ENCODE measurements around the gene HIGD1A. TPM values are rescaled to one million over a fixed set of nuclear protein-coding genes. Genes with fewer than 3 reads are reported as not detected.

Gene HIGD1A
- total and polyA plus RNA-seq, 8 donors: 14.6 to 56.6 (median 29.0) TPM

DNA sequence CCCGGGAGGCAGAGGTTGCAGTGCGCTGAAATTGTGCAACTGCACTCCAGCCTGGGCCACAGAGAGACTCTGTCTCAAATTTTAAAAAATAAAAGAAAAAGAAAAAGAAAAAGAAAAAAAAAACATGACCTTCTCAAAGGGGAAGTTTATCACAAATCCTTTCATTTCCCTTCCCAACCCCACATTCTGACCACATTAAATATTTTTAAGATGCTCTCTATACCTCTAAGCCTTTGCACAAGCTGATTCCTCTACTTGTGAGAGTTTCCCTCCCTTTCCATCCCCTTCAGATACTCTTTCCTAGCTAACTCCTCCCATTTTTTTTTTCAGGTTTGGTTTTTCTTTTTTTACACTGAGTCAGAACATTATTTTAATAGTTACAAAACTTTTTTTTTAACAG is 4.0 kb downstream of the HIGD1A start:
- WGBS, 2 donors: 75 to 94% methylated on average over 2 of the region's 2 CpGs
- H3K27me3 ChIP-seq: no peaks in the 10 kb centered on the region
- DNase-seq: no peak
- TF ChIP-seq, protein P1, sequence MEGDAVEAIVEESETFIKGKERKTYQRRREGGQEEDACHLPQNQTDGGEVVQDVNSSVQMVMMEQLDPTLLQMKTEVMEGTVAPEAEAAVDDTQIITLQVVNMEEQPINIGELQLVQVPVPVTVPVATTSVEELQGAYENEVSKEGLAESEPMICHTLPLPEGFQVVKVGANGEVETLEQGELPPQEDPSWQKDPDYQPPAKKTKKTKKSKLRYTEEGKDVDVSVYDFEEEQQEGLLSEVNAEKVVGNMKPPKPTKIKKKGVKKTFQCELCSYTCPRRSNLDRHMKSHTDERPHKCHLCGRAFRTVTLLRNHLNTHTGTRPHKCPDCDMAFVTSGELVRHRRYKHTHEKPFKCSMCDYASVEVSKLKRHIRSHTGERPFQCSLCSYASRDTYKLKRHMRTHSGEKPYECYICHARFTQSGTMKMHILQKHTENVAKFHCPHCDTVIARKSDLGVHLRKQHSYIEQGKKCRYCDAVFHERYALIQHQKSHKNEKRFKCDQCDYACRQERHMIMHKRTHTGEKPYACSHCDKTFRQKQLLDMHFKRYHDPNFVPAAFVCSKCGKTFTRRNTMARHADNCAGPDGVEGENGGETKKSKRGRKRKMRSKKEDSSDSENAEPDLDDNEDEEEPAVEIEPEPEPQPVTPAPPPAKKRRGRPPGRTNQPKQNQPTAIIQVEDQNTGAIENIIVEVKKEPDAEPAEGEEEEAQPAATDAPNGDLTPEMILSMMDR (IDR thresholded peaks at IDR 0.05): no peak
- no peaks in the 10 kb centered on the region for H3K36me3 ChIP-seq
- peaks cover 10 to 34% (median 31%) of the 10 kb centered on the region in 3 donors for H3K4me1 ChIP-seq
- no peak overlapping the region for H3K4me3 ChIP-seq
- intact Hi-C loops (cut with DNase I): no loop called here
- no peak overlapping the region for H3K27ac ChIP-seq
- no peaks in the 10 kb centered on the region for H3K9me3 ChIP-seq
- no peak for FAIRE-seq
- no peak for ATAC-seq

DNA sequence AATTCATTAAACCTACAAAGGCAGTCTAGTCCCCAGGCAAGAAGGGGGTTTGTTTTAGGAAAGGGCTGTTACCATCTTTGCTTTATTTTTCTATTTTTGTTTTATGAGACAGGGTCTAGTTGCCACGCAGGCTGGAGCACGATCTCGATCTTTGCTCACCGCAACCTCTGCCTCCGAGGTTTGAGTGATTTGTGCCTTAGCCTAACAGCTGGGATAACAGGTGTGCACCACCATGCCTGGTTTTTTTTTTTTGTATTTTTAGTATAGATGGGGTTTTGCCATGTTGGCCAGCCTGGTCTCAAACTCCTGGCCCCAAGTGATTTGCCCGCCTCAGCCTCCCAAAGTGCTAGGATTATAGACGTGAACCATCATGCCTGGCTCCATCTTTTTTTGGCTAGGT is 4.9 kb downstream of the HIGD1A start:
- 60 to 70% methylated on average over 7 of the region's 7 CpGs for WGBS, 2 donors
- H3K4me3 ChIP-seq: no peak overlapping the region
- no peaks in the 10 kb centered on the region for H3K36me3 ChIP-seq
- DNase-seq (no peak), FAIRE-seq (no peak), ATAC-seq (no peak)
- intact Hi-C loops (cut with DNase I): no loop called here
- TF ChIP-seq, protein P1 (IDR thresholded peaks at IDR 0.05): no peak
- H3K4me1 ChIP-seq: peaks cover 10 to 34% (median 31%) of the 10 kb centered on the region in 3 donors
- no peaks in the 10 kb centered on the region for H3K27me3 ChIP-seq
- H3K27ac ChIP-seq: no peak overlapping the region
- no peaks in the 10 kb centered on the region for H3K9me3 ChIP-seq

DNA sequence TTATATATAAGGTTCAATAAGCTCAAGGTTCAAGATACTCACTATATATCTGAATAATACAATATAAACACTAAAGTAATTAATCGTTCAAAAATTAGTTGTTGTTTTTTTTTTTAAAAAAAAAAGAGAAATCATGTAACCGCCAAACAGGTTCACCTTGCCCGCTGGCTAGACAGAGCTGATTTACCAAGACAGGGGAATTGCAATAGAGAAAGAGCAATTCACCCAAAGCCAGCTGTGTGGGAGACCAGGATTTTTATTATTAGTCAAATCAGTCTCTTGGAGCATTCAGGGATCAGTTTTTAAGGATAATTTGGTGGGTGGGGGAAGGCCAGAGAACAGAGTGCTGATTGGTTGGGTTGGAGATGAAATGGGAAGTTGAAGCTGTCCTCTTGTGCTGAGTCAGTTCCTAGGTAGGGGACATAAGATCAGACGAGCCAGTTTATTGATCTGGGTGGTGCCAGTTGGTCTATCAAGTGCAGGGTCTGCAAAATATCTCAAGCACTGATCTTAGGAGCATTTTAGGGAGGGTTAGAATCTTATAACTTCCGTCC is 7.9 kb downstream of the HIGD1A start:
- H3K9me3 ChIP-seq: no peaks in the 10 kb centered on the region
- FAIRE-seq (peak; percentile 49), DNase-seq (no peak), ATAC-seq (no peak)
- no peak overlapping the region for H3K27ac ChIP-seq
- no peaks in the 10 kb centered on the region for H3K27me3 ChIP-seq
- TF ChIP-seq, protein P1 (IDR thresholded peaks at IDR 0.05): no peak
- H3K4me3 ChIP-seq: no peak overlapping the region
- intact Hi-C loops (cut with DNase I): no loop called here
- H3K36me3 ChIP-seq: no peaks in the 10 kb centered on the region
- 84 to 85% methylated on average over 4 of the region's 5 CpGs for WGBS, 2 donors
- peaks cover 0 to 17% (median 17%) of the 10 kb centered on the region in 3 donors for H3K4me1 ChIP-seq

DNA sequence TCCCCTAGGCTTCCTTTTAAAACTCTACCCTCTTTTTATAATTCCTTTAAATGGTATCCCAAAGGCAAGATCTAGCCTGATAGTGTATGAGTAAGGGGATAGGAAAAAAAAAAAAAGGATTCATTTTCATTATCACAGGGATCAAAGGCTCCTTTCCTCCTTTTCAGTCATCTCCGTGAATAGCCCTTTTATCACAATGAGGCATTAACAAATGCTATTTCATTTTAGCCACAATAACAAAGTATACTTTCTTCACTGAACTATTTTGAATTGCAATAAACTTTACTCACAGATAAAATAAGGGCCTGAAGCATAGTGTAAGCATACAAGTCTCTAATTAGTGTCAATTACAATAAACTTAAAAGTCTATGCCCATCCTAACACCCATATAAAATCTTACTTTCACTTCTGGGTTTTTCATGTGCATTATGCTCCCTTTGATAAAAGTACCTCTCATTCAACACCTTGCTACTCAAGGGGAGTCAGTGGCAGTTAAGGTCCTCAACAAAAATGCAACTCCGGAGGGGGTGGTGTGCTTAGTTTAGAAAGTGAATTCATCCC is 8.6 kb downstream of the HIGD1A start:
- FAIRE-seq (no peak), DNase-seq (no peak), ATAC-seq (no peak)
- Histone ChIP-seq H3K27ac (no peak overlapping the region), H3K27me3 (no peaks in the 10 kb centered on the region), H3K36me3 (peaks cover 0 to 7% (median 0%) of the 10 kb centered on the region in 3 donors), H3K4me1 (peaks cover 0 to 10% (median 10%) of the 10 kb centered on the region in 3 donors), H3K9me3 (no peaks in the 10 kb centered on the region), H3K4me3 (no peak overlapping the region)
- 93 to 98% methylated on average over 2 of the region's 2 CpGs for WGBS, 2 donors
- TF ChIP-seq, protein P1 (IDR thresholded peaks at IDR 0.05): no peak
- intact Hi-C loops (cut with DNase I): no loop called here

DNA sequence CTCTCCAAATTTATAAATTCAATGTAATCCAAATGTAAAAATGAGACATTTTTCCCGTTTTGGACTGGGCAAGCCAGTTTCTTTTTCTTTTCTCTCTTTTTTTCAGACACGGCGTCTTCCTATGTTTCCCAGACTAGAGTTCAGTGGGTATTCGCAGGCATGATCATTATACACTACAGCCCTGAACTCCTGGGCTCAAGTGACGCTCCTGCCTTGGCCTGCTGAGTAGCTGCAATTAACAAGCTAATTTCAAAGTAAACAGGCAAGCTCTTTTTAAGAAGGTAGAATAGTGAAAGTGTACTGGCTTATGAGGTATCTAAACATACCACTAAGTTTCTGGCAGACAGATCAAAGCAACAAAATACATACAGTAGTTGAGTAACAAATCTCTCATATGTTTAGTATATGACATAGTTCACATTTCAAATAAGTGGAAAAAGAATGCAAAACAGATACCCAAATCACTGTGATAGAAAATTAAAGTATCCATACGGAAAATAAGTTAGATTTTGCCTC is 13.5 kb downstream of the HIGD1A start:
- Histone ChIP-seq H3K36me3 (peaks cover 0 to 7% (median 0%) of the 10 kb centered on the region in 3 donors), H3K9me3 (no peaks in the 10 kb centered on the region), H3K4me3 (no peak overlapping the region), H3K27ac (no peak overlapping the region), H3K4me1 (no peaks in the 10 kb centered on the region), H3K27me3 (no peaks in the 10 kb centered on the region)
- intact Hi-C loops (cut with DNase I): no loop called here
- TF ChIP-seq, protein P1 (IDR thresholded peaks at IDR 0.05): no peak
- DNase-seq (no peak), ATAC-seq (no peak), FAIRE-seq (no peak)
- 65 to 66% methylated on average over 6 of the region's 6 CpGs for WGBS, 2 donors
